BE2C (cell line): ENCODE results near the gene TRPM3.
A peak's percentile ranks its signal among the peaks of the same experiment; 100 is the strongest.

ENCODE experiments used
- DNase-seq: peaks from one replicate; pipeline ENCODE4 v3.0.0-alpha.2; 2020
- H3K27me3 ChIP-seq: fragments of 250-450 bp; sonication (Bioruptor Pico); 2 replicates; pipeline ENCODE4 v1.5.1; 2020; ENCODE audit warnings: mild to moderate bottlenecking
- H3K36me3 ChIP-seq: fragments of 250-450 bp; sonication (Bioruptor Pico); 2 replicates; pipeline ENCODE4 v1.5.1; 2020; ENCODE audit warnings: mild to moderate bottlenecking
- H3K4me1 ChIP-seq: fragments of 250-450 bp; sonication (Bioruptor Pico); 2 replicates; pipeline ENCODE4 v1.5.1; 2020
- H3K4me3 ChIP-seq: 2 replicates; pipeline ENCODE4 v1.5.1; 2011; ENCODE audit warnings: low read depth, low read length
- H3K9me3 ChIP-seq: fragments of 250-450 bp; sonication (Bioruptor Pico); 2 replicates; pipeline ENCODE4 v1.5.1; 2020
- CTCF ChIP-seq: IDR thresholded peaks from 2 replicates; pipeline ENCODE4 v1.5.1; 2012; ENCODE audit warnings: mild to moderate bottlenecking, low read depth, low read length

The TRPM3 gene

GRCh38 chr9:71127301-71127700 is 5.9 kb upstream of the TRPM3 start:
- H3K4me3 ChIP-seq, result no peak overlapping the region
- peaks cover 37% of the 10 kb centered on the region for H3K4me1 ChIP-seq
- DNase-seq, result peak; percentile 70
- no peaks in the 10 kb centered on the region for H3K9me3 ChIP-seq
- TF ChIP-seq CTCF, result no peak
- H3K36me3 ChIP-seq, result no peaks in the 10 kb centered on the region
- no peaks in the 10 kb centered on the region for H3K27me3 ChIP-seq

- no peak for TF ChIP-seq CTCF
- no peaks in the 10 kb centered on the region for H3K36me3 ChIP-seq
- no peak for DNase-seq
- H3K9me3 ChIP-seq, result no peaks in the 10 kb centered on the region
- H3K27me3 ChIP-seq, result no peaks in the 10 kb centered on the region
- H3K4me1 ChIP-seq, result peaks cover 21% of the 10 kb centered on the region
- H3K4me3 ChIP-seq, result no peak overlapping the region
Measured at GRCh38 chr9:71122421-71122820, 1.0 kb upstream of the TRPM3 start.

GRCh38 chr9:71122022-71122275 is 528 bp upstream of the TRPM3 start:
- Histone ChIP-seq H3K27me3 (no peaks in the 10 kb centered on the region), H3K4me3 (no peak overlapping the region), H3K9me3 (no peaks in the 10 kb centered on the region), H3K4me1 (peaks cover 21% of the 10 kb centered on the region), H3K36me3 (no peaks in the 10 kb centered on the region)
- TF ChIP-seq CTCF, result no peak
- DNase-seq, result no peak

- Histone ChIP-seq H3K36me3 (no peaks in the 10 kb centered on the region), H3K27me3 (no peaks in the 10 kb centered on the region), H3K9me3 (no peaks in the 10 kb centered on the region), H3K4me3 (no peak overlapping the region), H3K4me1 (peaks cover 21% of the 10 kb centered on the region)
- no peak for DNase-seq
- no peak for TF ChIP-seq CTCF
Measured at GRCh38 chr9:71120501-71121247, 747 bp downstream of the TRPM3 start.

GRCh38 chr9:71119746-71120145 is 1.7 kb downstream of the TRPM3 start:
- H3K9me3 ChIP-seq, result no peaks in the 10 kb centered on the region
- H3K4me1 ChIP-seq, result peaks cover 21% of the 10 kb centered on the region
- no peak for DNase-seq
- no peak overlapping the region for H3K4me3 ChIP-seq
- TF ChIP-seq CTCF, result no peak
- H3K36me3 ChIP-seq, result no peaks in the 10 kb centered on the region
- no peaks in the 10 kb centered on the region for H3K27me3 ChIP-seq

GRCh38 chr9:71118324-71118723 is 3.1 kb downstream of the TRPM3 start:
- Histone ChIP-seq H3K36me3 (no peaks in the 10 kb centered on the region), H3K4me1 (peaks cover 15% of the 10 kb centered on the region), H3K27me3 (no peaks in the 10 kb centered on the region), H3K9me3 (no peaks in the 10 kb centered on the region), H3K4me3 (no peak overlapping the region)
- TF ChIP-seq CTCF, result no peak
- no peak for DNase-seq
